ENCODE results near the gene SNAPC3.
A peak's percentile ranks its signal among the peaks of the same experiment; 100 is the strongest.
"Not testable (repeated sequence)": the region's sequence is repeated elsewhere in the genome, so short reads cannot be mapped to it uniquely, and the experiment has no call there.

Gene SNAPC3

GRCh38 chr9:15422372-15423230, at the start of gene SNAPC3:
SNAPC3 (plus strand) TSS chr9:15422876; CDS start chr9:15422880, 4 bp downstream.
- Mint-ChIP-seq H3K4me3 (peak within 1 kb of the TSS; percentile 95), H3K9me3 (no peaks in the 10 kb centered on the region), H3K36me3 (peaks cover 24% of the 10 kb centered on the region), H3K27me3 (peaks cover 29% of the 10 kb centered on the region), H3K4me1 (peaks cover 46% of the 10 kb centered on the region), H3K27ac (peak within 1 kb of the TSS; percentile 92)
- CTCF ChIA-PET, result interaction anchor here (0.5 to 2.9 kb wide), 7 partner anchors 10 to 214 kb away, joined by 3 to 9 read pairs (median 3); partner anchors contain the start of gene TTC39B
- peak; percentile 95 for DNase-seq

- H3K36me3 Mint-ChIP-seq, result no peaks in the 10 kb centered on the region
- no peaks in the 10 kb centered on the region for H3K9me3 Mint-ChIP-seq
Measured at GRCh38 chr9:15373881-15374280, 48.8 kb upstream of the SNAPC3 start.

GRCh38 chr9:15374310-15374709, 48.4 kb upstream of the SNAPC3 start:
- Mint-ChIP-seq H3K4me1 (no peaks in the 10 kb centered on the region), H3K27me3 (peaks cover 21% of the 10 kb centered on the region), H3K9me3 (no peaks in the 10 kb centered on the region), H3K27ac (no peak overlapping the region), H3K36me3 (no peaks in the 10 kb centered on the region), H3K4me3 (no peak overlapping the region)
- CTCF ChIA-PET, result no interaction called here
- no peak for DNase-seq

More at GRCh38 chr9:15373881-15374280, 48.8 kb upstream of the SNAPC3 start:
- CTCF ChIA-PET, result no interaction called here
- H3K4me1 Mint-ChIP-seq, result no peaks in the 10 kb centered on the region
- peaks cover 21% of the 10 kb centered on the region for H3K27me3 Mint-ChIP-seq
- no peak overlapping the region for H3K27ac Mint-ChIP-seq
- DNase-seq, result no peak
- H3K4me3 Mint-ChIP-seq, result no peak overlapping the region

- no peaks in the 10 kb centered on the region for H3K36me3 Mint-ChIP-seq
- H3K27me3 Mint-ChIP-seq, result peaks cover 21% of the 10 kb centered on the region
- no peaks in the 10 kb centered on the region for H3K9me3 Mint-ChIP-seq
- H3K4me3 Mint-ChIP-seq, result no peak overlapping the region
- CTCF ChIA-PET, result no interaction called here
- H3K27ac Mint-ChIP-seq, result no peak overlapping the region
- DNase-seq, result no peak
- H3K4me1 Mint-ChIP-seq, result no peaks in the 10 kb centered on the region
Measured at GRCh38 chr9:15374825-15375224, 47.9 kb upstream of the SNAPC3 start.

- CTCF ChIA-PET, result no interaction called here
- no peaks in the 10 kb centered on the region for H3K4me1 Mint-ChIP-seq
- H3K4me3 Mint-ChIP-seq, result no peak overlapping the region
- H3K36me3 Mint-ChIP-seq, result no peaks in the 10 kb centered on the region
- no peak for DNase-seq
- no peak overlapping the region for H3K27ac Mint-ChIP-seq
- no peaks in the 10 kb centered on the region for H3K9me3 Mint-ChIP-seq
- H3K27me3 Mint-ChIP-seq, result peaks cover 17% of the 10 kb centered on the region
Measured at GRCh38 chr9:15377625-15378540, 44.8 kb upstream of the SNAPC3 start.

GRCh38 chr9:15379317-15379716, 43.4 kb upstream of the SNAPC3 start:
- H3K9me3 Mint-ChIP-seq, H3K27ac Mint-ChIP-seq, DNase-seq, H3K4me3 Mint-ChIP-seq, H3K4me1 Mint-ChIP-seq, H3K36me3 Mint-ChIP-seq, CTCF ChIA-PET: not testable (repeated sequence)
- peaks cover 17% of the 10 kb centered on the region for H3K27me3 Mint-ChIP-seq

GRCh38 chr9:15379888-15380287, 42.8 kb upstream of the SNAPC3 start:
- H3K4me1 Mint-ChIP-seq, H3K36me3 Mint-ChIP-seq, H3K9me3 Mint-ChIP-seq, H3K4me3 Mint-ChIP-seq, H3K27ac Mint-ChIP-seq, CTCF ChIA-PET, DNase-seq: not testable (repeated sequence)
- peaks cover 17% of the 10 kb centered on the region for H3K27me3 Mint-ChIP-seq

- H3K4me1 Mint-ChIP-seq, result peaks cover 4% of the 10 kb centered on the region
- no peak for DNase-seq
- no peak overlapping the region for H3K27ac Mint-ChIP-seq
- H3K27me3 Mint-ChIP-seq, result peaks cover 13% of the 10 kb centered on the region
- CTCF ChIA-PET, result no interaction called here
- H3K4me3 Mint-ChIP-seq, result no peak overlapping the region
- H3K9me3 Mint-ChIP-seq, result no peaks in the 10 kb centered on the region
- no peaks in the 10 kb centered on the region for H3K36me3 Mint-ChIP-seq
Measured at GRCh38 chr9:15381491-15381890, 41.2 kb upstream of the SNAPC3 start.

GRCh38 chr9:15386465-15386864, 36.2 kb upstream of the SNAPC3 start:
- H3K36me3 Mint-ChIP-seq, result no peaks in the 10 kb centered on the region
- CTCF ChIA-PET, result no interaction called here
- H3K4me1 Mint-ChIP-seq, result peaks cover 6% of the 10 kb centered on the region
- no peak for DNase-seq
- H3K9me3 Mint-ChIP-seq, result no peaks in the 10 kb centered on the region
- peaks cover 4% of the 10 kb centered on the region for H3K27me3 Mint-ChIP-seq
- H3K4me3 Mint-ChIP-seq, result no peak overlapping the region
- H3K27ac Mint-ChIP-seq, result no peak overlapping the region

GRCh38 chr9:15389173-15389572, 33.5 kb upstream of the SNAPC3 start:
- Mint-ChIP-seq H3K4me3 (no peak overlapping the region), H3K27ac (no peak overlapping the region), H3K9me3 (no peaks in the 10 kb centered on the region), H3K4me1 (peaks cover 6% of the 10 kb centered on the region), H3K36me3 (no peaks in the 10 kb centered on the region), H3K27me3 (no peaks in the 10 kb centered on the region)
- no peak for DNase-seq
- CTCF ChIA-PET, result no interaction called here

- peaks cover 6% of the 10 kb centered on the region for H3K4me1 Mint-ChIP-seq
- CTCF ChIA-PET, result no interaction called here
- H3K27me3 Mint-ChIP-seq, result no peaks in the 10 kb centered on the region
- no peak for DNase-seq
- no peaks in the 10 kb centered on the region for H3K9me3 Mint-ChIP-seq
- no peaks in the 10 kb centered on the region for H3K36me3 Mint-ChIP-seq
- H3K27ac Mint-ChIP-seq, result no peak overlapping the region
- H3K4me3 Mint-ChIP-seq, result no peak overlapping the region
Measured at GRCh38 chr9:15389631-15390030, 33.0 kb upstream of the SNAPC3 start.

GRCh38 chr9:15390201-15390600, 32.5 kb upstream of the SNAPC3 start:
- CTCF ChIA-PET, result no interaction called here
- H3K27ac Mint-ChIP-seq, result no peak overlapping the region
- no peak for DNase-seq
- no peaks in the 10 kb centered on the region for H3K36me3 Mint-ChIP-seq
- H3K4me1 Mint-ChIP-seq, result peaks cover 6% of the 10 kb centered on the region
- H3K27me3 Mint-ChIP-seq, result no peaks in the 10 kb centered on the region
- no peak overlapping the region for H3K4me3 Mint-ChIP-seq
- H3K9me3 Mint-ChIP-seq, result no peaks in the 10 kb centered on the region

GRCh38 chr9:15392363-15392762, 30.3 kb upstream of the SNAPC3 start:
- CTCF ChIA-PET, result interaction anchor here (0.5 to 0.7 kb wide), 2 partner anchors 9 to 24 kb away, joined by 3 read pairs; no protein-coding TSS in a partner anchor
- no peak for DNase-seq
- Mint-ChIP-seq H3K9me3 (no peaks in the 10 kb centered on the region), H3K4me3 (no peak overlapping the region), H3K27ac (no peak overlapping the region), H3K27me3 (no peaks in the 10 kb centered on the region), H3K4me1 (no peaks in the 10 kb centered on the region), H3K36me3 (no peaks in the 10 kb centered on the region)

- DNase-seq, result no peak
- H3K27me3 Mint-ChIP-seq, result no peaks in the 10 kb centered on the region
- H3K4me1 Mint-ChIP-seq, result no peaks in the 10 kb centered on the region
- H3K9me3 Mint-ChIP-seq, result peaks cover 9% of the 10 kb centered on the region
- no peak overlapping the region for H3K4me3 Mint-ChIP-seq
- CTCF ChIA-PET, result interaction anchor here (1.1 kb wide), 1 partner anchor 13 kb away, joined by 3 read pairs; no protein-coding TSS in a partner anchor
- no peaks in the 10 kb centered on the region for H3K36me3 Mint-ChIP-seq
- no peak overlapping the region for H3K27ac Mint-ChIP-seq
Measured at GRCh38 chr9:15400281-15400941, 22.3 kb upstream of the SNAPC3 start.
